SH-SY5Y (cell line): ENCODE data around the gene PHLDB2.

Experiments
- GATA2 ChIP-seq: IDR thresholded peaks from 2 replicates; pipeline ENCODE4 v1.6.1; 2011; ENCODE audit warnings: mild to moderate bottlenecking, low read depth, low read length
- GATA3 ChIP-seq: IDR thresholded peaks from 2 replicates; pipeline ENCODE4 v1.6.1; 2011; ENCODE audit warnings: low read depth, mild to moderate bottlenecking, low read length, moderate library complexity

DNA sequence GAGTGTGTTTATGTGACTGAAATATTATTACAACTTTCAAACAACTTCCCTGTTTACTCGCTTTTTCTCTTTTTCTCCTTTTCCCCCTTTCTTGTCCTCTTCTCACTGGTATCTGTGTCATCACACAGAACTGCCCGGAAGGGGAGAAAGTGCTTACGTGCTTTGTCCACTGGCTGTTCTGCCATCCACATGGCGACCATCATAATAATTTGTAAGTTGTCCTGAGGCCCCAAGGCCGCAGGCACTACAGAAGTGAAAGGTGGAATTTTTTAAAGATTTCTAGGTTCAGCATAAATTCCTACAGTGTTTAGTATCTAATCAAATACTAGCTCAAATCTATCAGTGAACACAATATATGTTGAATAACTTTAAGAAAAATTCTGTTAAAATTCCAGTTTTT lies 93.0 kb downstream of the PHLDB2 start:
- no peak for TF ChIP-seq GATA3
- TF ChIP-seq GATA2, result no peak
